SU-DHL-6 (cell line): ENCODE data around the gene ZDHHC8.

Source experiments
- EZH2phosphoT487 ChIP-seq: fragments of 200-600 bp; sonication (generic), shearing (Covaris generic); conservative IDR thresholded peaks from 2 replicates; pipeline ENCODE4 v1.6.1; 2018; ENCODE audit warnings: mild to moderate bottlenecking, antibody characterized with exemption, low read length, moderate library complexity, mixed read lengths
- TF ChIP-seq, protein P1 (sequence below): fragments of 200-600 bp; sonication (generic); IDR thresholded peaks from one replicate; pipeline ENCODE4 v1.5.1; 2017; ENCODE audit warnings: antibody characterized with exemption, mild to moderate bottlenecking, low read length, moderate library complexity; ENCODE audit not compliant: insufficient read depth, poor library complexity, severe bottlenecking

DNA sequence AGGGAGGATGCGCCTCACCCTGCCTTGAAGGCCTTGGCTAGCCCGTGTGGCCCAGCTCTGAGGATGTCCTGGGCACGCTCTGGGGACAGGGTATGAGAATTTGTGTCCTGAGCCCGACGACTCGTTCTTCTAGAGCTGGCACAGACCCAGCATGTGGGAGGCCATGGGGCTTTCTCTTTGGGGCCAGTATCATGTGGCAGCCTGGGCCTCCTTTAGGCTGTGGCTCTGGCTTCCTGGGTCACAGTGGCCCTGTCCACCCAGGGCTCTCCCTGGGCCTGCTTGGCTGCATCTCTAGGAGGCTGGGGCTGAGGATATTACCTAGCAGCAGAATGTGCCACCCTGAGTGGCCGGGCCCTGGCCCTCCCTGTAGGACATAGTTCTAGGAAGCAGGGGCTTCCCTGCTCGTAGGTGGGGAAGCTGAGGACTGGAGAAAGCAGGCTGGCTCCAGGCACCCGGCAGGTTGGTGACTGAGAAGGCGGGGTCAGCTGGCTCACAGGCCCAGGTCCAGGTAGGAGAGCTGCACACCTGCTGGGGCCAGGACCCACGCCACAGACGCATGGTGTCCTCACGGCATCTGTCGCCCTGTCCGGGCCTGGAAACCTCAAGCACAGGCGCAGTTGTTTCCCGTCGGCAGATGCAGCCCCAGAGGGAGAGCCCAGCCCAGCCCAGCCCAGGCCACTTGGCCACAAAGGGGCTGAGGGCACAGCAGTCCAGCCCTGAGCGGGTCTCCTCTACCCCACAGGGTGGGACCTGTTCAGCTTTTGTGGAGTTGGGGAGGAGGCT is 12.5 kb downstream of the ZDHHC8 start:
- TF ChIP-seq, protein P1, sequence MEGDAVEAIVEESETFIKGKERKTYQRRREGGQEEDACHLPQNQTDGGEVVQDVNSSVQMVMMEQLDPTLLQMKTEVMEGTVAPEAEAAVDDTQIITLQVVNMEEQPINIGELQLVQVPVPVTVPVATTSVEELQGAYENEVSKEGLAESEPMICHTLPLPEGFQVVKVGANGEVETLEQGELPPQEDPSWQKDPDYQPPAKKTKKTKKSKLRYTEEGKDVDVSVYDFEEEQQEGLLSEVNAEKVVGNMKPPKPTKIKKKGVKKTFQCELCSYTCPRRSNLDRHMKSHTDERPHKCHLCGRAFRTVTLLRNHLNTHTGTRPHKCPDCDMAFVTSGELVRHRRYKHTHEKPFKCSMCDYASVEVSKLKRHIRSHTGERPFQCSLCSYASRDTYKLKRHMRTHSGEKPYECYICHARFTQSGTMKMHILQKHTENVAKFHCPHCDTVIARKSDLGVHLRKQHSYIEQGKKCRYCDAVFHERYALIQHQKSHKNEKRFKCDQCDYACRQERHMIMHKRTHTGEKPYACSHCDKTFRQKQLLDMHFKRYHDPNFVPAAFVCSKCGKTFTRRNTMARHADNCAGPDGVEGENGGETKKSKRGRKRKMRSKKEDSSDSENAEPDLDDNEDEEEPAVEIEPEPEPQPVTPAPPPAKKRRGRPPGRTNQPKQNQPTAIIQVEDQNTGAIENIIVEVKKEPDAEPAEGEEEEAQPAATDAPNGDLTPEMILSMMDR: no peak
- TF ChIP-seq EZH2phosphoT487: no peak
